Right renal pelvis (tissue), 4 donors: Measurements from ENCODE around the gene ADCY9. TPM values are rescaled to one million over a fixed set of nuclear protein-coding genes. Genes with fewer than 3 reads are reported as not detected.

Experiments used
- DNase-seq, 4 donors: peaks; one replicate each; pipeline ENCODE4 v3.0.0-alpha.2; 2013; ENCODE audit warnings: low read depth in 4 of 4, low spot score in 3 of 4, missing footprints in 1 of 4
- polyA plus RNA-seq, 4 donors: library from polyadenylated mRNA; unstranded; fragments of 120-200 nt; gene quantifications; one replicate each; pipeline ENCODE4 v1.2.1, GENCODE V29; 2013; ENCODE audit not compliant: insufficient read length in 4 of 4

Gene ADCY9
- polyA plus RNA-seq, 4 donors = 7.9 to 10.4 (median 9.7) TPM

- DNase-seq = no peak
Observed at GRCh38 chr16:4009177-4009576, 107.1 kb downstream of the ADCY9 start.

GRCh38 chr16:4008116-4008515, 108.1 kb downstream of the ADCY9 start:
- DNase-seq = no peak

GRCh38 chr16:4006397-4006999, 109.7 kb downstream of the ADCY9 start:
- no peak for DNase-seq

GRCh38 chr16:4005731-4006130, 110.5 kb downstream of the ADCY9 start:
- no peak for DNase-seq

GRCh38 chr16:4005281-4005680, 111.0 kb downstream of the ADCY9 start:
- no peak for DNase-seq

GRCh38 chr16:4004206-4004605, 112.0 kb downstream of the ADCY9 start:
- DNase-seq = no peak

- no peak for DNase-seq
Observed at GRCh38 chr16:4003576-4003975, 112.7 kb downstream of the ADCY9 start.

GRCh38 chr16:4003166-4003565, 113.1 kb downstream of the ADCY9 start:
- no peak for DNase-seq

GRCh38 chr16:4002121-4002520, 114.1 kb downstream of the ADCY9 start:
- DNase-seq = no peak

GRCh38 chr16:3999479-4000325, 116.5 kb downstream of the ADCY9 start:
- DNase-seq = no peak

- DNase-seq = no peak
Observed at GRCh38 chr16:3998793-3999478, 117.3 kb downstream of the ADCY9 start.

GRCh38 chr16:3997231-3997841, 118.9 kb downstream of the ADCY9 start:
- DNase-seq = no peak

GRCh38 chr16:3995001-3995400, 121.2 kb downstream of the ADCY9 start:
- no peak for DNase-seq

GRCh38 chr16:3993052-3993785, 123.0 kb downstream of the ADCY9 start:
- DNase-seq = no peak

- DNase-seq = no peak
Observed at GRCh38 chr16:3992297-3993051, 123.8 kb downstream of the ADCY9 start.

- no peak for DNase-seq
Observed at GRCh38 chr16:3988824-3989223, 127.4 kb downstream of the ADCY9 start.

- DNase-seq = no peak
Observed at GRCh38 chr16:3988011-3988410, 128.2 kb downstream of the ADCY9 start.

- no peak for DNase-seq
Observed at GRCh38 chr16:3987231-3987630, 129.0 kb downstream of the ADCY9 start.

GRCh38 chr16:3986235-3986544, 130.1 kb downstream of the ADCY9 start:
- DNase-seq = no peak
